Suprapubic skin (tissue), 4 donors: ENCODE measurements around the gene EPAS1. TPM values are rescaled to one million over a fixed set of nuclear protein-coding genes. Genes with fewer than 3 reads are reported as not detected.

Experiments used
- DNase-seq, 2 donors: peaks; one replicate each; pipeline ENCODE4 v3.0.0-alpha.2; 2019; ENCODE audit warnings: low spot score in 2 of 2
- H3K27ac ChIP-seq: fragments of 200-600 bp; sonication (generic); one replicate; pipeline ENCODE4 v1.5.1; 2019
- H3K27me3 ChIP-seq: fragments of 200-600 bp; sonication (generic); one replicate; pipeline ENCODE4 v1.5.1; 2019
- H3K36me3 ChIP-seq: fragments of 200-600 bp; sonication (generic); one replicate; pipeline ENCODE4 v1.5.1; 2019
- H3K4me1 ChIP-seq: fragments of 200-600 bp; sonication (generic); one replicate; pipeline ENCODE4 v1.5.1; 2019
- H3K4me3 ChIP-seq: fragments of 200-600 bp; sonication (generic); one replicate; pipeline ENCODE4 v1.5.1; 2019; ENCODE audit warnings: mild to moderate bottlenecking
- H3K9me3 ChIP-seq: fragments of 200-600 bp; sonication (generic); one replicate; pipeline ENCODE4 v1.5.1; 2019
- CTCF ChIP-seq, 2 donors: fragments of 200-600 bp in 1 of 2; fragments of 450-650 bp in 1 of 2; sonication (generic) in 1 of 2; IDR thresholded peaks; one replicate each; pipeline ENCODE4 v1.5.1; 2016 to 2019; ENCODE audit warnings: antibody characterized with exemption in 2 of 2, mild to moderate bottlenecking in 1 of 2, moderate library complexity in 1 of 2
- EP300 ChIP-seq: sonication (generic); formaldehyde crosslinking; IDR thresholded peaks from one replicate; pipeline ENCODE4 v1.6.1; 2017; ENCODE audit warnings: antibody characterized with exemption
- POLR2A ChIP-seq, 2 donors: fragments of 450-650 bp; IDR thresholded peaks; one replicate each; pipeline ENCODE4 v1.6.1; 2017; ENCODE audit warnings: antibody characterized with exemption in 2 of 2, mild to moderate bottlenecking in 2 of 2, moderate library complexity in 2 of 2
- POLR2AphosphoS5 ChIP-seq, 3 donors: sonication (generic); formaldehyde crosslinking; IDR thresholded peaks; one replicate each; pipeline ENCODE4 v1.6.1; 2017; ENCODE audit warnings: antibody characterized with exemption in 3 of 3
- WGBS: methylation state at CpG from one replicate; pipeline ENCODE4 v1.1.5; 2018; 5-methylcytosine and 5-hydroxymethylcytosine counted together
- total RNA-seq, 4 donors: library from RNA; depleted of rRNA; stranded (reverse); fragments of >200 nt; gene quantifications; one replicate each; pipeline ENCODE4 v1.1.0, GENCODE V29; 2016

Gene EPAS1
- total RNA-seq, 4 donors from 2014 or later = 110 to 271 (median 142) TPM

- Histone ChIP-seq H3K36me3 (peaks cover 44% of the 10 kb centered on the region), H3K9me3 (no peaks in the 10 kb centered on the region), H3K27ac (peak overlapping the region; percentile 40), H3K27me3 (no peaks in the 10 kb centered on the region), H3K4me3 (no peak overlapping the region), H3K4me1 (peaks cover 4% of the 10 kb centered on the region)
- no peak for DNase-seq
- WGBS = 67% methylated on average over 4 of the region's 5 CpGs
- TF ChIP-seq POLR2AphosphoS5 (IDR thresholded peaks at IDR 0.05) = no peak
- no peak for TF ChIP-seq POLR2A (IDR thresholded peaks at IDR 0.05)
- no peak for TF ChIP-seq EP300
- no peak for TF ChIP-seq CTCF (IDR thresholded peaks at IDR 0.05)
Observed at GRCh38 chr2:46351098-46351749, 54.0 kb downstream of the EPAS1 start.

- peaks cover 4% of the 10 kb centered on the region for H3K4me1 ChIP-seq
- H3K27me3 ChIP-seq = no peaks in the 10 kb centered on the region
- TF ChIP-seq CTCF (IDR thresholded peaks at IDR 0.05) = no peak
- TF ChIP-seq POLR2A (IDR thresholded peaks at IDR 0.05) = no peak
- TF ChIP-seq EP300 = no peak
- TF ChIP-seq POLR2AphosphoS5 (IDR thresholded peaks at IDR 0.05) = no peak
- 72% methylated on average over 7 of the region's 10 CpGs for WGBS
- peak overlapping the region; percentile 40 for H3K27ac ChIP-seq
- peaks cover 47% of the 10 kb centered on the region for H3K36me3 ChIP-seq
- H3K4me3 ChIP-seq = no peak overlapping the region
- H3K9me3 ChIP-seq = no peaks in the 10 kb centered on the region
- DNase-seq = no peak
Observed at GRCh38 chr2:46351750-46352138, 54.5 kb downstream of the EPAS1 start.

- 56% methylated on average over 6 of the region's 8 CpGs for WGBS
- TF ChIP-seq POLR2AphosphoS5 (IDR thresholded peaks at IDR 0.05) = no peak
- no peak for TF ChIP-seq EP300
- TF ChIP-seq CTCF (IDR thresholded peaks at IDR 0.05) = no peak
- no peak for TF ChIP-seq POLR2A (IDR thresholded peaks at IDR 0.05)
- Histone ChIP-seq H3K27ac (no peak overlapping the region), H3K36me3 (peaks cover 47% of the 10 kb centered on the region), H3K9me3 (no peaks in the 10 kb centered on the region), H3K27me3 (no peaks in the 10 kb centered on the region), H3K4me3 (no peak overlapping the region), H3K4me1 (peaks cover 4% of the 10 kb centered on the region)
- DNase-seq = no peak
Observed at GRCh38 chr2:46352621-46353020, 55.4 kb downstream of the EPAS1 start.

GRCh38 chr2:46353509-46353908 lies 56.3 kb downstream of the EPAS1 start:
- Histone ChIP-seq H3K36me3 (peaks cover 51% of the 10 kb centered on the region), H3K4me3 (no peak overlapping the region), H3K27me3 (no peaks in the 10 kb centered on the region), H3K4me1 (no peaks in the 10 kb centered on the region), H3K9me3 (no peaks in the 10 kb centered on the region), H3K27ac (no peak overlapping the region)
- DNase-seq = no peak
- 94% methylated on average over 5 of the region's 6 CpGs for WGBS
- TF ChIP-seq POLR2A (IDR thresholded peaks at IDR 0.05) (no peak), EP300 (no peak), CTCF (IDR thresholded peaks at IDR 0.05) (no peak), POLR2AphosphoS5 (IDR thresholded peaks at IDR 0.05) (no peak)

GRCh38 chr2:46355756-46356155 lies 58.5 kb downstream of the EPAS1 start:
- Histone ChIP-seq H3K27ac (no peak overlapping the region), H3K9me3 (no peaks in the 10 kb centered on the region), H3K27me3 (no peaks in the 10 kb centered on the region), H3K36me3 (peaks cover 52% of the 10 kb centered on the region), H3K4me1 (no peaks in the 10 kb centered on the region), H3K4me3 (no peak overlapping the region)
- no peak for TF ChIP-seq CTCF (IDR thresholded peaks at IDR 0.05)
- TF ChIP-seq POLR2A (IDR thresholded peaks at IDR 0.05) = no peak
- no peak for TF ChIP-seq EP300
- TF ChIP-seq POLR2AphosphoS5 (IDR thresholded peaks at IDR 0.05) = no peak
- WGBS = 83% methylated on average over 3 of the region's 3 CpGs
- DNase-seq = no peak
